GM18951 (cell line): ENCODE results near the gene KNG1.

Source experiments
- POLR2A ChIP-seq: IDR thresholded peaks from 4 replicates; pipeline ENCODE4 v1.6.1; 2011; ENCODE audit warnings: mild to moderate bottlenecking; ENCODE audit not compliant: insufficient read length, insufficient read depth; ENCODE audit errors: extremely low read depth
- in situ Hi-C: fragments of 300-500 bp; cut with MboI; formaldehyde crosslinking; loops from one replicate; pipeline ENCODE4 v1.12.0; 2022; ENCODE audit warnings: low sequenced_read_pairs, mixed read lengths, inconsistent platforms; ENCODE audit not compliant: unreplicated experiment

The KNG1 gene

GRCh38 chr3:186772701-186773417 is 55.7 kb downstream of the KNG1 start:
- TF ChIP-seq POLR2A = peak; percentile 60
- in situ Hi-C loops = no loop called here

GRCh38 chr3:186775999-186776398 is 58.8 kb downstream of the KNG1 start:
- in situ Hi-C loops = no loop called here
- no peak for TF ChIP-seq POLR2A

GRCh38 chr3:186779204-186779603 is 62.0 kb downstream of the KNG1 start:
- no peak for TF ChIP-seq POLR2A
- in situ Hi-C loops = no loop called here

- in situ Hi-C loops = no loop called here
- TF ChIP-seq POLR2A = no peak
Observed at GRCh38 chr3:186782542-186783057, 65.4 kb downstream of the KNG1 start.

- in situ Hi-C loops = no loop called here
- peak; percentile 99 for TF ChIP-seq POLR2A
Observed at GRCh38 chr3:186783058-186783730, 66.0 kb downstream of the KNG1 start, which contains the start of gene EIF4A2. Gene EIF4A2 (plus strand): TSS chr3:186783577. CDS start chr3:186783611, 34 bp downstream.

- in situ Hi-C loops = no loop called here
- TF ChIP-seq POLR2A = peak; percentile 7
Observed at GRCh38 chr3:186783731-186784515, 66.8 kb downstream of the KNG1 start.

- TF ChIP-seq POLR2A = no peak
- in situ Hi-C loops = no loop called here
Observed at GRCh38 chr3:186784820-186785494, 67.8 kb downstream of the KNG1 start.

GRCh38 chr3:186785495-186786018 is 68.4 kb downstream of the KNG1 start:
- in situ Hi-C loops = no loop called here
- TF ChIP-seq POLR2A = no peak

- in situ Hi-C loops = no loop called here
- no peak for TF ChIP-seq POLR2A
Observed at GRCh38 chr3:186786922-186787321, 69.8 kb downstream of the KNG1 start.

- TF ChIP-seq POLR2A = peak; percentile 36
- in situ Hi-C loops = no loop called here
Observed at GRCh38 chr3:186787642-186788481, 70.7 kb downstream of the KNG1 start.

GRCh38 chr3:186788482-186789370 is 71.6 kb downstream of the KNG1 start:
- in situ Hi-C loops = no loop called here
- TF ChIP-seq POLR2A = no peak
